ENCODE measurements around the gene DNAH6. TPM values are rescaled to one million over a fixed set of nuclear protein-coding genes. Genes with fewer than 3 reads are reported as not detected.

Gene DNAH6
- total RNA-seq, 1 experiment from 2014 or later: 1.6 TPM

DNA sequence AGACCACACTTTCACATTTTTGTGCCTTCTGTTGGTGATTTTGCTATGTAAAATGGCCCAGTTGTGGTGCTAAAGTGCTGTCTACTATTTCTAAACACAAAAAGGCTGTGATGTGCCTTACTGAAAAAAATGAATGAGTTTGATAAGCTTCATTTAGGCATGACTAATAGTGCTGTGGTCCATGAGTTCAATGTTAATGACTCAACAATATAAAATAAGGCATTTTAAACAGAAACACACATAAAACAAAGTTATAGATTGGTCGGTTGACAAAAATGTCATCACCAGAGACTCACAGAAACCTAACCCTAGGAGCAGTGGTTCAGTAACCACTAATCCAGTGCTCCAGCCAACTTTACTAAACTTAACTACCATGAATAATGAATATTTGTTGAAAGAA lies 160.0 kb downstream of the DNAH6 start:
- DNase-seq (ENCODE audit: low read depth, low spot score) (no peak), ATAC-seq (no peak)
- POLR2A ChIA-PET: no interaction called here
- Histone ChIP-seq H3K4me1 (ENCODE audit: control insufficient read depth in 1 of 2, insufficient read depth in 2 of 2, low read length in 2 of 2) (no peaks in the 10 kb centered on the region), H4K20me1 (ENCODE audit: insufficient read depth) (no peaks in the 10 kb centered on the region), H3K79me2 (ENCODE audit: insufficient read depth, low read length) (no peaks in the 10 kb centered on the region), H3K4me2 (ENCODE audit: low read length) (no peak overlapping the region), H3K27ac (ENCODE audit: low read depth, low read length) (no peak overlapping the region), H3K36me3 (ENCODE audit: control insufficient read depth in 1 of 2, insufficient read depth in 2 of 2, low read length in 2 of 2) (no peaks in the 10 kb centered on the region), H3K4me3 (replicated peaks in 1 of 2; ENCODE audit: low read depth in 1 of 2, low read length in 2 of 2) (no peak overlapping the region), H3K9me2 (ENCODE audit: insufficient read depth) (no peaks in the 10 kb centered on the region), H3K9me3 (ENCODE audit: control insufficient read depth in 1 of 2, insufficient read depth in 1 of 2, low read depth in 1 of 2, low read length in 2 of 2) (no peaks in the 10 kb centered on the region), H3K9ac (ENCODE audit: low read length) (no peak overlapping the region), H3K27me3 (ENCODE audit: insufficient read depth, low read length) (no peaks in the 10 kb centered on the region), H2AFZ (ENCODE audit: low read depth, low read length, poor library complexity, severe bottlenecking) (no peak overlapping the region)
- TF ChIP-seq, protein P1, sequence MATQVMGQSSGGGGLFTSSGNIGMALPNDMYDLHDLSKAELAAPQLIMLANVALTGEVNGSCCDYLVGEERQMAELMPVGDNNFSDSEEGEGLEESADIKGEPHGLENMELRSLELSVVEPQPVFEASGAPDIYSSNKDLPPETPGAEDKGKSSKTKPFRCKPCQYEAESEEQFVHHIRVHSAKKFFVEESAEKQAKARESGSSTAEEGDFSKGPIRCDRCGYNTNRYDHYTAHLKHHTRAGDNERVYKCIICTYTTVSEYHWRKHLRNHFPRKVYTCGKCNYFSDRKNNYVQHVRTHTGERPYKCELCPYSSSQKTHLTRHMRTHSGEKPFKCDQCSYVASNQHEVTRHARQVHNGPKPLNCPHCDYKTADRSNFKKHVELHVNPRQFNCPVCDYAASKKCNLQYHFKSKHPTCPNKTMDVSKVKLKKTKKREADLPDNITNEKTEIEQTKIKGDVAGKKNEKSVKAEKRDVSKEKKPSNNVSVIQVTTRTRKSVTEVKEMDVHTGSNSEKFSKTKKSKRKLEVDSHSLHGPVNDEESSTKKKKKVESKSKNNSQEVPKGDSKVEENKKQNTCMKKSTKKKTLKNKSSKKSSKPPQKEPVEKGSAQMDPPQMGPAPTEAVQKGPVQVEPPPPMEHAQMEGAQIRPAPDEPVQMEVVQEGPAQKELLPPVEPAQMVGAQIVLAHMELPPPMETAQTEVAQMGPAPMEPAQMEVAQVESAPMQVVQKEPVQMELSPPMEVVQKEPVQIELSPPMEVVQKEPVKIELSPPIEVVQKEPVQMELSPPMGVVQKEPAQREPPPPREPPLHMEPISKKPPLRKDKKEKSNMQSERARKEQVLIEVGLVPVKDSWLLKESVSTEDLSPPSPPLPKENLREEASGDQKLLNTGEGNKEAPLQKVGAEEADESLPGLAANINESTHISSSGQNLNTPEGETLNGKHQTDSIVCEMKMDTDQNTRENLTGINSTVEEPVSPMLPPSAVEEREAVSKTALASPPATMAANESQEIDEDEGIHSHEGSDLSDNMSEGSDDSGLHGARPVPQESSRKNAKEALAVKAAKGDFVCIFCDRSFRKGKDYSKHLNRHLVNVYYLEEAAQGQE (IDR thresholded peaks at IDR 0.05; ENCODE audit: low read depth): no peak
- TF ChIP-seq CEBPB (IDR thresholded peaks at IDR 0.05; ENCODE audit: low read depth): no peak
- no peak for TF ChIP-seq EZH2phosphoT487 (IDR thresholded peaks at IDR 0.05; ENCODE audit: borderline replicate concordance)
- no peak for TF ChIP-seq EGR1 (IDR thresholded peaks at IDR 0.05; ENCODE audit: low read depth)
- TF ChIP-seq POLR2A (IDR thresholded peaks at IDR 0.05; ENCODE audit: borderline replicate concordance, extremely low read depth, insufficient read depth, insufficient read length): no peak
- CTCF ChIA-PET: no interaction called here
- RAD21 ChIA-PET (ENCODE audit: low non-redundant PET in 1 of 2, low total read pairs in 2 of 2, uncharacterized antibody in 2 of 2, unreplicated experiment in 2 of 2): no interaction called here
- intact Hi-C loops (cut with micrococcal nuclease): no loop called here
- BruUV-seq (replicated peaks): no TSS peak

DNA sequence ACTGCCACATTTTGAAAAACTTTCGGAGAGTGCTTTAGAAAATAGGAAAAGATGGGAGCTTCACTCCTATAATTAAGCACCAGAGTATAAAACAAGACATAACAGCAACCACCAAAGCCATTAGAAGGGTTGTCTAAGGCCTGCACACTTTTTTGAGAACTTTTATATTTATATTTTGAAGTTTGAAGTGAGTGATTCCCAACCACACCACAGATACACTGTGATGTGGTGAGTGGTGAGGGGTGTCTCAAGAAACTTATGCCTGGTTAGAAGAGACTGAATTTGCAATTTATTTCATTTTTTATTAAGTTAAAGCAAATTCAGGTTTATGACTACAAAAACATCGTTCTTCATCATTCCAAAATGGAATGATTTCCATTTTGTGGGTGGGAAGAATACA lies 161.9 kb downstream of the DNAH6 start:
- Histone ChIP-seq H3K27me3 (ENCODE audit: insufficient read depth, low read length) (no peaks in the 10 kb centered on the region), H3K4me1 (ENCODE audit: control insufficient read depth in 1 of 2, insufficient read depth in 2 of 2, low read length in 2 of 2) (no peaks in the 10 kb centered on the region), H3K4me2 (ENCODE audit: low read length) (no peak overlapping the region), H3K9ac (ENCODE audit: low read length) (no peak overlapping the region), H2AFZ (ENCODE audit: low read depth, low read length, poor library complexity, severe bottlenecking) (no peak overlapping the region), H3K27ac (ENCODE audit: low read depth, low read length) (no peak overlapping the region), H3K4me3 (replicated peaks in 1 of 2; ENCODE audit: low read depth in 1 of 2, low read length in 2 of 2) (no peak overlapping the region), H4K20me1 (ENCODE audit: insufficient read depth) (no peaks in the 10 kb centered on the region), H3K9me3 (ENCODE audit: control insufficient read depth in 1 of 2, insufficient read depth in 1 of 2, low read depth in 1 of 2, low read length in 2 of 2) (no peaks in the 10 kb centered on the region), H3K36me3 (ENCODE audit: control insufficient read depth in 1 of 2, insufficient read depth in 2 of 2, low read length in 2 of 2) (no peaks in the 10 kb centered on the region), H3K79me2 (ENCODE audit: insufficient read depth, low read length) (no peaks in the 10 kb centered on the region), H3K9me2 (ENCODE audit: insufficient read depth) (no peaks in the 10 kb centered on the region)
- CTCF ChIA-PET: no interaction called here
- RAD21 ChIA-PET (ENCODE audit: low non-redundant PET in 1 of 2, low total read pairs in 2 of 2, uncharacterized antibody in 2 of 2, unreplicated experiment in 2 of 2): no interaction called here
- BruUV-seq (replicated peaks): no TSS peak
- ATAC-seq: no peak
- intact Hi-C loops (cut with micrococcal nuclease): no loop called here
- POLR2A ChIA-PET: no interaction called here
- DNase-seq (ENCODE audit: low read depth, low spot score): no peak
- TF ChIP-seq ELF1 (IDR thresholded peaks at IDR 0.05; ENCODE audit: borderline replicate concordance, low read depth) (no peak), EZH2 (IDR thresholded peaks at IDR 0.05) (no peak), EZH2phosphoT487 (IDR thresholded peaks at IDR 0.05; ENCODE audit: borderline replicate concordance) (no peak), TCF7L2 (IDR thresholded peaks at IDR 0.05; ENCODE audit: borderline replicate concordance, extremely low read depth, insufficient read depth, insufficient read length) (no peak), CTCF (IDR thresholded peaks at IDR 0.05 in 2 of 3, conservative IDR thresholded peaks at IDR 0.05 in 1 of 3; ENCODE audit: borderline replicate concordance in 1 of 3, insufficient read depth in 1 of 3, low read depth in 2 of 3, low read length in 2 of 3) (no peak), FOSL1 (IDR thresholded peaks at IDR 0.05; ENCODE audit: low read depth) (no peak), YY1 (IDR thresholded peaks at IDR 0.05; ENCODE audit: extremely low read depth, insufficient replicate concordance, low read depth, low read length) (no peak)
- TF ChIP-seq, protein P2, sequence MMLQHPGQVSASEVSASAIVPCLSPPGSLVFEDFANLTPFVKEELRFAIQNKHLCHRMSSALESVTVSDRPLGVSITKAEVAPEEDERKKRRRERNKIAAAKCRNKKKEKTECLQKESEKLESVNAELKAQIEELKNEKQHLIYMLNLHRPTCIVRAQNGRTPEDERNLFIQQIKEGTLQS (IDR thresholded peaks at IDR 0.05): no peak
- TF ChIP-seq, protein P3, sequence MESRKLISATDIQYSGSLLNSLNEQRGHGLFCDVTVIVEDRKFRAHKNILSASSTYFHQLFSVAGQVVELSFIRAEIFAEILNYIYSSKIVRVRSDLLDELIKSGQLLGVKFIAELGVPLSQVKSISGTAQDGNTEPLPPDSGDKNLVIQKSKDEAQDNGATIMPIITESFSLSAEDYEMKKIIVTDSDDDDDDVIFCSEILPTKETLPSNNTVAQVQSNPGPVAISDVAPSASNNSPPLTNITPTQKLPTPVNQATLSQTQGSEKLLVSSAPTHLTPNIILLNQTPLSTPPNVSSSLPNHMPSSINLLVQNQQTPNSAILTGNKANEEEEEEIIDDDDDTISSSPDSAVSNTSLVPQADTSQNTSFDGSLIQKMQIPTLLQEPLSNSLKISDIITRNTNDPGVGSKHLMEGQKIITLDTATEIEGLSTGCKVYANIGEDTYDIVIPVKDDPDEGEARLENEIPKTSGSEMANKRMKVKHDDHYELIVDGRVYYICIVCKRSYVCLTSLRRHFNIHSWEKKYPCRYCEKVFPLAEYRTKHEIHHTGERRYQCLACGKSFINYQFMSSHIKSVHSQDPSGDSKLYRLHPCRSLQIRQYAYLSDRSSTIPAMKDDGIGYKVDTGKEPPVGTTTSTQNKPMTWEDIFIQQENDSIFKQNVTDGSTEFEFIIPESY (IDR thresholded peaks at IDR 0.05; ENCODE audit: extremely low read depth, insufficient replicate concordance, low read length): no peak
